ENCODE results near the gene MED13L. TPM values are rescaled to one million over a fixed set of nuclear protein-coding genes. Genes with fewer than 3 reads are reported as not detected.

The MED13L gene
- total RNA-seq, 1 donor from 2014 or later = 147 TPM

DNA sequence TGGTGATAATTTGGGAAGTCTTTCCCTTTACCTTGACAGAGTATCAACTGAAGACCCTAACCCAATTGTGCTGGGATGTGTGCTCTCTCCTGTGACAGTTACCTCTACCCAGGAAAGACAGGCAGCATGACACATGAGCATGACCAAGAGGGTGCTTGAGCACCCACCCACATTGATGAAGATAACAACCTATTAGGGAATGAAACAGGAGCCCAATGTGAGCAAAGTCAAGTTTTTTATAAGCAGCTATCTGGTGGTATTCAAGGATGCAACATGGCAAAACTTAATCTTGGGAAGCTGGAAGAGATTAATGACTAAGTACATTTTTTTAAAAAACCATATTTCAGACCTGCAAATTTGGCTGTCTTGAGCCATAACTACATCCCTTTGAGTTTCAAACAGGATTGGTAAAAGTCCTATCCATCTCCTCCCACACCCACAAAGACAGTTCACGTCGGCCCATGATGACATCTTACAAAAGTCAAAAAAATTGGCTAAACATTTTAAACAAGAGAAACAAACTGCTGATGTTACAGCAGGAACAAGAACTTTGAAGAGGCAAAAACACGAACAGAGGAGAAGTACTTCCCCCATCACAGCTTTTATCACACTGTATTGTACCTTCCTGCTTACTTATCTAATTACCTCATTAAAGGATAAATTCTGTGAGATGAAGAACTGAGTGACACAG is 60.3 kb downstream of the MED13L start:
- H3K4me1 ChIP-seq = peaks cover 31% of the 10 kb centered on the region
- H3K36me3 ChIP-seq = no peaks in the 10 kb centered on the region
- peak overlapping the region; percentile 19 for H3K27ac ChIP-seq
- H3K9me3 ChIP-seq = no peaks in the 10 kb centered on the region
- intact Hi-C loops (cut with DNase I) = no loop called here
- no peak overlapping the region for H3K4me3 ChIP-seq
- no peak for ATAC-seq
- H3K27me3 ChIP-seq = no peaks in the 10 kb centered on the region
- no peak for DNase-seq
- no peak for TF ChIP-seq CTCF (IDR thresholded peaks at IDR 0.05)

GRCh38 chr12:116216022-116216756 is 61.3 kb downstream of the MED13L start:
- DNase-seq (no peak), ATAC-seq (no peak)
- H3K9me3 ChIP-seq = no peaks in the 10 kb centered on the region
- no peaks in the 10 kb centered on the region for H3K36me3 ChIP-seq
- intact Hi-C loops (cut with DNase I) = no loop called here
- H3K4me1 ChIP-seq = peaks cover 26% of the 10 kb centered on the region
- no peak overlapping the region for H3K27ac ChIP-seq
- TF ChIP-seq CTCF (IDR thresholded peaks at IDR 0.05) = no peak
- no peaks in the 10 kb centered on the region for H3K27me3 ChIP-seq
- no peak overlapping the region for H3K4me3 ChIP-seq

- Histone ChIP-seq H3K36me3 (no peaks in the 10 kb centered on the region), H3K9me3 (no peaks in the 10 kb centered on the region), H3K27ac (no peak overlapping the region), H3K4me3 (no peak overlapping the region), H3K27me3 (no peaks in the 10 kb centered on the region), H3K4me1 (peaks cover 29% of the 10 kb centered on the region)
- ATAC-seq (no peak), DNase-seq (no peak)
- TF ChIP-seq CTCF (IDR thresholded peaks at IDR 0.05) = no peak
- intact Hi-C loops (cut with DNase I) = no loop called here
Observed at GRCh38 chr12:116215023-116215422, 62.5 kb downstream of the MED13L start.

GRCh38 chr12:116213885-116214527 is 63.5 kb downstream of the MED13L start:
- DNase-seq (no peak), ATAC-seq (no peak)
- Histone ChIP-seq H3K4me3 (no peak overlapping the region), H3K9me3 (no peaks in the 10 kb centered on the region), H3K4me1 (peaks cover 38% of the 10 kb centered on the region), H3K27me3 (no peaks in the 10 kb centered on the region), H3K27ac (no peak overlapping the region), H3K36me3 (no peaks in the 10 kb centered on the region)
- TF ChIP-seq CTCF (IDR thresholded peaks at IDR 0.05) = no peak
- intact Hi-C loops (cut with DNase I) = no loop called here

DNA sequence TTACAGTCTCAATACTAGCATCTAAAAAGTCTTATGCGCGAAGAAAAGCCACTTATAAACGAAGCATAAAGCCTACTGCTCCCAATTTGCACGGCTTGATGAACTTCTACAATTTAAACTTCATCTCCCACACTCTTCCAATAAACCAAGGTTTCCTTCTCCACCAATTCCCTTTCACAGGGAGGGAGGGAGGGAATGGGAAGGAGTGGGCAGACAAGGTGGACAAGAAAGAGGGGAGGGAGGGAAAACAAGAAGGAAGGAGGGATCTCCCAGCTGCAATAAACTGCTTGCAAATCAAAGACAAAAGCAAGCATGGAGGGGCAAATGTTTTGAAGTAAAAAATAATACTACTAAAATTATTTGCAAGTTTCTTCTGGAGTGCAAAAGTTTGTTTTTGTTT is 64.5 kb downstream of the MED13L start:
- H3K27me3 ChIP-seq = no peaks in the 10 kb centered on the region
- no peak overlapping the region for H3K27ac ChIP-seq
- intact Hi-C loops (cut with DNase I) = no loop called here
- H3K4me1 ChIP-seq = peaks cover 32% of the 10 kb centered on the region
- DNase-seq (no peak), ATAC-seq (no peak)
- no peaks in the 10 kb centered on the region for H3K9me3 ChIP-seq
- no peak overlapping the region for H3K4me3 ChIP-seq
- no peak for TF ChIP-seq CTCF (IDR thresholded peaks at IDR 0.05)
- H3K36me3 ChIP-seq = no peaks in the 10 kb centered on the region
